K562 (cell line): Measurements from ENCODE around the gene B4GALNT4. TPM values are rescaled to one million over a fixed set of nuclear protein-coding genes. Genes with fewer than 3 reads are reported as not detected.

Experiments
- AFF1 ChIP-seq, 2 experiments: fragments of 450-650 bp; IDR thresholded peaks; 2 replicates each; pipeline ENCODE4 v1.6.1; 2018; ENCODE audit warnings: mild to moderate bottlenecking in 2 of 2, low read depth in 1 of 2; ENCODE audit not compliant: partially characterized antibody in 2 of 2
- ATF3 ChIP-seq, 2 experiments: fragments of 450-650 bp in 1 of 2; sonication (generic) in 1 of 2; formaldehyde crosslinking in 1 of 2; IDR thresholded peaks in 1 of 2; conservative IDR thresholded peaks in 1 of 2; 2 replicates each; pipeline versions ENCODE4 v1.6.1 to v1.8.1; 2016 to 2023; ENCODE audit warnings: mild to moderate bottlenecking in 2 of 2, moderate library complexity in 2 of 2, inconsistent platforms in 1 of 2, missing genetic modification reagents in 1 of 2
- BCL6 ChIP-seq: fragments of 250-450 bp; sonication (Bioruptor Pico); IDR thresholded peaks from 2 replicates; pipeline ENCODE4 v1.4.0; 2020
- DACH1 ChIP-seq: fragments of 450-650 bp; IDR thresholded peaks from 2 replicates; pipeline ENCODE4 v1.6.1; 2018; ENCODE audit not compliant: partially characterized antibody
- DEAF1 ChIP-seq: fragments of 450-650 bp; formaldehyde crosslinking; IDR thresholded peaks from 2 replicates; pipeline ENCODE4 v1.4.0; 2020; ENCODE audit warnings: mild to moderate bottlenecking, moderate library complexity
- EZH2 ChIP-seq: IDR thresholded peaks from 2 replicates; pipeline ENCODE4 v1.6.1; 2012; ENCODE audit warnings: low read depth, mild to moderate bottlenecking, inconsistent platforms, low read length, borderline replicate concordance
- GATAD2A ChIP-seq: fragments of 450-650 bp; IDR thresholded peaks from 2 replicates; pipeline ENCODE4 v1.6.1; 2017
- HCFC1 ChIP-seq: IDR thresholded peaks from 2 replicates; pipeline ENCODE4 v1.6.1; 2012; ENCODE audit warnings: low read depth, low read length, improper control_type of control experiment
- KAT8 ChIP-seq: fragments of 450-650 bp; IDR thresholded peaks from 2 replicates; pipeline ENCODE4 v1.6.1; 2016; ENCODE audit warnings: low read depth, mild to moderate bottlenecking
- KLF1 ChIP-seq: fragments of 450-650 bp; IDR thresholded peaks from 2 replicates; pipeline ENCODE4 v1.6.1; 2016; ENCODE audit warnings: missing genetic modification characterization, missing compliant biosample characterization
- MTA1 ChIP-seq: fragments of 450-650 bp; IDR thresholded peaks from 2 replicates; pipeline ENCODE4 v1.6.1; 2017; ENCODE audit warnings: borderline replicate concordance
- SPI1 ChIP-seq: IDR thresholded peaks from 2 replicates; pipeline ENCODE4 v1.6.1; 2011; ENCODE audit warnings: low read depth, low read length, control low read depth, borderline replicate concordance
- TGIF2 ChIP-seq: sonication (generic); formaldehyde crosslinking; IDR thresholded peaks from 2 replicates; pipeline ENCODE4 v1.8.1; 2022; ENCODE audit warnings: mild to moderate bottlenecking, missing genetic modification reagents, moderate library complexity
- ZBTB49 ChIP-seq: sonication (generic); formaldehyde crosslinking; IDR thresholded peaks from 2 replicates; pipeline ENCODE4 v1.8.0; 2022; ENCODE audit warnings: missing genetic modification reagents, mild to moderate bottlenecking, borderline replicate concordance
- ZNF143 ChIP-seq: sonication (generic); formaldehyde crosslinking; IDR thresholded peaks from 2 replicates; pipeline ENCODE4 v1.9.0; 2022; ENCODE audit warnings: mild to moderate bottlenecking, missing genetic modification reagents
- ZNF212 ChIP-seq: fragments of 450-650 bp; formaldehyde crosslinking; IDR thresholded peaks from 2 replicates; pipeline ENCODE4 v1.4.0; 2020; ENCODE audit warnings: mild to moderate bottlenecking
- polyA plus RNA-seq, 8 experiments: library from polyadenylated mRNA; depleted of rRNA in 4 of 8; stranded (reverse) in 5 of 8; unstranded in 3 of 8; fragments of >200 nt; fragmentation: Nextera tagmentation in 2 of 8; fragmentation: Illumina TruSeq in 1 of 8; extraction: Ambion mirVana in 2 of 8; extraction: Trizol in 1 of 8; gene quantifications; 2 replicates each; pipeline versions ENCODE4 v1.2.1 to v1.2.3, GENCODE V29; 2011 to 2014; ENCODE audit warnings: inconsistent platforms in 1 of 8, missing spikeins in 1 of 8
- total RNA-seq, 7 experiments: library from RNA; depleted of rRNA in 6 of 7; stranded (reverse); fragments of >200 nt in 6 of 7; fragmentation: Illumina TruSeq in 2 of 7; extraction: Trizol in 2 of 7; gene quantifications; 2 replicates each; pipeline versions ENCODE4 v1.2.1 to v1.2.3, GENCODE V29; 2011 to 2021; ENCODE audit warnings: low replicate concordance in 1 of 7

B4GALNT4 gene
- total and polyA plus RNA-seq, 9 of the 15 experiments (the other 6 are each of a cell fraction or from before 2014, with no cell fraction given): 0.20 to 37.1 (median 10.8) TPM; not detected in 1

- TF ChIP-seq DEAF1 (CRISPR knock-in tag) (no peak), SPI1 (0 out of 2 replicates have a peak, but pooled peaks have one; percentile 10), ZNF212 (CRISPR knock-in tag) (no peak), GATAD2A (peak; percentile 80), KLF1 (tag) (no peak), ZNF143 (no peak), KAT8 (no peak), EZH2 (no peak), HCFC1 (no peak), AFF1 (IDR thresholded peaks at IDR 0.05; ENCODE audit: low read depth in 1 of 2, partially characterized antibody in 2 of 2) (no peak), BCL6 (CRISPR knock-in tag) (no peak), ATF3 (IDR thresholded peaks at IDR 0.05) (no peak), ATF3 (CRISPR knock-in tag; conservative IDR thresholded peaks at IDR 0.05) (no peak), DACH1 (no peak), TGIF2 (CRISPR knock-in tag) (no peak), MTA1 (no peak), ZBTB49 (CRISPR knock-in tag) (no peak)
Observed at GRCh38 chr11:335779-336658, 33.3 kb upstream of the B4GALNT4 start (continued).
